GM19395 (cell line): Measurements from ENCODE around the gene PSMF1.
A peak's percentile ranks its signal among the peaks of the same experiment; 100 is the strongest.

Source experiments
- ATAC-seq: cut with Tn5 transposase; IDR thresholded peaks from one replicate; pipeline ENCODE4 v1.9.1; 2021; ENCODE audit warnings: mild to moderate bottlenecking, moderate library complexity; ENCODE audit not compliant: unreplicated experiment

PSMF1 gene

GRCh38 chr20:1118336-1119127, at the start of gene PSMF1:
Gene PSMF1, plus strand, starts transcription at chr20:1118602. Its CDS starts 172 bp downstream, at chr20:1118774.
- ATAC-seq: peak; percentile 91

- ATAC-seq: no peak
These were observed 46.1 kb upstream of the PSMF1 start for GRCh38 chr20:1072258-1072657.

- ATAC-seq: no peak
These were observed 42.8 kb upstream of the PSMF1 start for GRCh38 chr20:1075616-1076015.

GRCh38 chr20:1081891-1082290, 36.5 kb upstream of the PSMF1 start:
- ATAC-seq: no peak

GRCh38 chr20:1083431-1084080, 34.8 kb upstream of the PSMF1 start:
- ATAC-seq: no peak

- no peak for ATAC-seq
These were observed 32.7 kb upstream of the PSMF1 start for GRCh38 chr20:1085492-1086276.

- ATAC-seq: no peak
These were observed 31.9 kb upstream of the PSMF1 start for GRCh38 chr20:1086277-1087213.

GRCh38 chr20:1087311-1087905, 31.0 kb upstream of the PSMF1 start:
- ATAC-seq: no peak

- no peak for ATAC-seq
These were observed 23.7 kb upstream of the PSMF1 start for GRCh38 chr20:1094751-1095150.

GRCh38 chr20:1101533-1101932, 16.9 kb upstream of the PSMF1 start:
- ATAC-seq: no peak

- no peak for ATAC-seq
These were observed 16.4 kb upstream of the PSMF1 start for GRCh38 chr20:1102016-1102415.

GRCh38 chr20:1103751-1104150, 14.7 kb upstream of the PSMF1 start:
- no peak for ATAC-seq

GRCh38 chr20:1105599-1106194, 12.7 kb upstream of the PSMF1 start:
- ATAC-seq: no peak

GRCh38 chr20:1107176-1107575, 11.2 kb upstream of the PSMF1 start:
- no peak for ATAC-seq

- no peak for ATAC-seq
These were observed 9.9 kb upstream of the PSMF1 start for GRCh38 chr20:1108437-1108920.

GRCh38 chr20:1112908-1113307, 5.5 kb upstream of the PSMF1 start:
- ATAC-seq: no peak

GRCh38 chr20:1118004-1118335, 432 bp upstream of the PSMF1 start:
- no peak for ATAC-seq

- no peak for ATAC-seq
These were observed 715 bp downstream of the PSMF1 start for GRCh38 chr20:1119128-1119505.

GRCh38 chr20:1119524-1119923, 1.1 kb downstream of the PSMF1 start:
- ATAC-seq: no peak

- no peak for ATAC-seq
These were observed 3.0 kb downstream of the PSMF1 start for GRCh38 chr20:1121429-1121828.
